Neural progenitor cell (in vitro differentiated cells): ENCODE results near the gene ASCC2. TPM values are rescaled to one million over a fixed set of nuclear protein-coding genes. Genes with fewer than 3 reads are reported as not detected.

Experiments used
- DNase-seq: peaks from one replicate; pipeline ENCODE4 v3.0.0-alpha.2; 2016; ENCODE audit warnings: low spot score
- H2AFZ ChIP-seq: fragments of 200-600 bp; sonication (generic); replicated peaks from 2 replicates; pipeline ENCODE4 v1.6.1; 2016; ENCODE audit warnings: antibody characterized with exemption
- H3F3A ChIP-seq: fragments of 200-600 bp; sonication (generic); 2 replicates; pipeline ENCODE4 v1.6.1; 2016; ENCODE audit warnings: antibody characterized with exemption, low read depth
- H3K27ac ChIP-seq: fragments of 200-600 bp; sonication (generic); 2 replicates; pipeline ENCODE4 v1.5.1; 2016; ENCODE audit warnings: mild to moderate bottlenecking
- H3K27me3 ChIP-seq: fragments of 200-600 bp; sonication (generic); 2 replicates; pipeline ENCODE4 v1.6.1; 2016; ENCODE audit warnings: mild to moderate bottlenecking, moderate library complexity
- H3K36me3 ChIP-seq: fragments of 200-600 bp; sonication (generic); 2 replicates; pipeline ENCODE4 v1.5.1; 2016
- H3K4me1 ChIP-seq: fragments of 200-600 bp; sonication (generic); 2 replicates; pipeline ENCODE4 v1.6.1; 2016; ENCODE audit warnings: mixed run types
- H3K4me2 ChIP-seq: fragments of 200-600 bp; sonication (generic); 2 replicates; pipeline ENCODE4 v1.6.1; 2016
- H3K4me3 ChIP-seq: fragments of 200-600 bp; sonication (generic); 2 replicates; pipeline ENCODE4 v1.5.1; 2016
- H3K79me2 ChIP-seq: fragments of 200-600 bp; sonication (generic); 2 replicates; pipeline ENCODE4 v1.6.1; 2016; ENCODE audit warnings: low read depth
- H3K9ac ChIP-seq: fragments of 200-600 bp; sonication (generic); 2 replicates; pipeline ENCODE4 v1.6.1; 2016
- H3K9me3 ChIP-seq: fragments of 200-600 bp; sonication (generic); 2 replicates; pipeline ENCODE4 v1.5.1; 2016; ENCODE audit warnings: low read depth
- H4K20me1 ChIP-seq: fragments of 200-600 bp; sonication (generic); 2 replicates; pipeline ENCODE4 v1.6.1; 2016; ENCODE audit warnings: low read depth
- H3K27ac Mint-ChIP-seq: 3 replicates; pipeline ENCODE4 v1.8.0; 2021; ENCODE audit warnings: mixed read lengths
- H3K27me3 Mint-ChIP-seq: 2 replicates; pipeline ENCODE4 v1.8.0; 2022; ENCODE audit warnings: low read depth, mild to moderate bottlenecking, inconsistent platforms, moderate library complexity, mixed read lengths; ENCODE audit not compliant: insufficient read depth
- H3K36me3 Mint-ChIP-seq: 3 replicates; pipeline ENCODE4 v1.8.0; 2021; ENCODE audit warnings: mixed read lengths
- H3K4me1 Mint-ChIP-seq: 3 replicates; pipeline ENCODE4 v1.8.0; 2021; ENCODE audit warnings: mixed read lengths
- H3K4me3 Mint-ChIP-seq: 3 replicates; pipeline ENCODE4 v1.8.0; 2021; ENCODE audit warnings: mild to moderate bottlenecking, moderate library complexity, mixed read lengths
- H3K9me3 Mint-ChIP-seq: 3 replicates; pipeline ENCODE4 v1.8.0; 2020; ENCODE audit warnings: mixed read lengths
- EZH2 ChIP-seq: fragments of 200-600 bp; sonication (generic); IDR thresholded peaks from 2 replicates; pipeline ENCODE4 v1.6.1; 2017; ENCODE audit warnings: antibody characterized with exemption, mild to moderate bottlenecking, moderate library complexity
- EZH2phosphoT487 ChIP-seq: fragments of 200-600 bp; sonication (generic); IDR thresholded peaks from 2 replicates; pipeline ENCODE4 v1.6.1; 2017; ENCODE audit warnings: antibody characterized with exemption
- total RNA-seq: library from RNA; depleted of rRNA; stranded (reverse); fragments of >200 nt; gene quantifications from 2 replicates; pipeline ENCODE4 v1.2.3, GENCODE V29; 2015; ENCODE audit warnings: low replicate concordance
- TF ChIP-seq, protein P1 (sequence below): fragments of 200-600 bp; sonication (generic); IDR thresholded peaks from 2 replicates; pipeline ENCODE4 v1.5.1; 2017; ENCODE audit warnings: antibody characterized with exemption, mild to moderate bottlenecking

The ASCC2 gene
- total RNA-seq, 1 donor from 2014 or later = 16.1 TPM

GRCh38 chr22:29824677-29825076 lies 13.4 kb downstream of the ASCC2 start:
- peaks cover 11% of the 10 kb centered on the region for H3K36me3 Mint-ChIP-seq
- H3K4me3 Mint-ChIP-seq = no peak overlapping the region
- no peak overlapping the region for H3K4me3 ChIP-seq
- no peaks in the 10 kb centered on the region for H3K9me3 ChIP-seq
- TF ChIP-seq, protein P1, sequence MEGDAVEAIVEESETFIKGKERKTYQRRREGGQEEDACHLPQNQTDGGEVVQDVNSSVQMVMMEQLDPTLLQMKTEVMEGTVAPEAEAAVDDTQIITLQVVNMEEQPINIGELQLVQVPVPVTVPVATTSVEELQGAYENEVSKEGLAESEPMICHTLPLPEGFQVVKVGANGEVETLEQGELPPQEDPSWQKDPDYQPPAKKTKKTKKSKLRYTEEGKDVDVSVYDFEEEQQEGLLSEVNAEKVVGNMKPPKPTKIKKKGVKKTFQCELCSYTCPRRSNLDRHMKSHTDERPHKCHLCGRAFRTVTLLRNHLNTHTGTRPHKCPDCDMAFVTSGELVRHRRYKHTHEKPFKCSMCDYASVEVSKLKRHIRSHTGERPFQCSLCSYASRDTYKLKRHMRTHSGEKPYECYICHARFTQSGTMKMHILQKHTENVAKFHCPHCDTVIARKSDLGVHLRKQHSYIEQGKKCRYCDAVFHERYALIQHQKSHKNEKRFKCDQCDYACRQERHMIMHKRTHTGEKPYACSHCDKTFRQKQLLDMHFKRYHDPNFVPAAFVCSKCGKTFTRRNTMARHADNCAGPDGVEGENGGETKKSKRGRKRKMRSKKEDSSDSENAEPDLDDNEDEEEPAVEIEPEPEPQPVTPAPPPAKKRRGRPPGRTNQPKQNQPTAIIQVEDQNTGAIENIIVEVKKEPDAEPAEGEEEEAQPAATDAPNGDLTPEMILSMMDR = no peak
- TF ChIP-seq EZH2 (no peak), EZH2phosphoT487 (no peak)
- peaks cover 2% of the 10 kb centered on the region for H3K27me3 Mint-ChIP-seq
- no peak for DNase-seq
- H3K9ac ChIP-seq = no peak overlapping the region
- no peak overlapping the region for H3K27ac ChIP-seq
- no peaks in the 10 kb centered on the region for H3K79me2 ChIP-seq
- no peaks in the 10 kb centered on the region for H3K4me1 ChIP-seq
- peaks cover 3% of the 10 kb centered on the region for H3K4me1 Mint-ChIP-seq
- no peak overlapping the region for H3K4me2 ChIP-seq
- H3F3A ChIP-seq = no peaks in the 10 kb centered on the region
- H2AFZ ChIP-seq = no peak overlapping the region
- H4K20me1 ChIP-seq = no peaks in the 10 kb centered on the region
- H3K27ac Mint-ChIP-seq = no peak overlapping the region
- H3K27me3 ChIP-seq = no peaks in the 10 kb centered on the region
- H3K36me3 ChIP-seq = no peaks in the 10 kb centered on the region
- H3K9me3 Mint-ChIP-seq = no peaks in the 10 kb centered on the region

DNA sequence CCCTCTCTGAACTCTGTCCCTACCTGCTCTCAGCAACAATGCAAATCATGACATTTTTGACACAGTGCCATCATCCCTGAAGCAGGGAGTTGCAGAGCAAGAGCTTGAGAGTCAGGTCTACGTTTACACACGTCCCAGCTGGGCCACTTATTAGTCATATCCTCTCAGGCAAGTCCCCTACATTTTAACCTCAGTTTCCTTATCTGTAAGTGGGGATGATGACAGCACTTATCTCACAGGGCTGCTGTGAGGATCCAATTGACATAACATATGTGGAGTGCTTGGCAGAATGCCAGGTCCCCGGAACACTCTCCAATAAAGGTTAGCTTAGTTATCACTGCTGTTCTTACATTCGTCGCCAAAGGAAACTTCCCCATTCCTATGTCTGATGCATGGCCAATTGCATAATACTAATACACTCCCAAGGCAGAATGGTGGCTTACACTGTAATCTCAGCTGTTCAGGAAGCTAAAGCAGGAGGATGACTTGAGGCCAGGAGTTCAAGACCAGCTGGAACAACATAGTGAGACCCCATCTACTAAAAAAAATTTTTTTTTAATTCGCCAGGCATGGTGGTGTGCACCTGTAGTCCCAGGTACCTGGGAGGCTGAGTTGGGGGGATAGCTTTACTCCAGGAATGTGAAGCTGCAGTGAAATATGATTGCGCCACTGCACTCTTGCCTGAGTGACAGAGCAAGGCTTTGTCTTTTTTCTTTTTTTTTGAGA lies 16.6 kb downstream of the ASCC2 start:
- no peak overlapping the region for H3K27ac ChIP-seq
- DNase-seq = no peak
- no peak overlapping the region for H3K4me2 ChIP-seq
- H3K79me2 ChIP-seq = no peaks in the 10 kb centered on the region
- H3K9me3 ChIP-seq = no peaks in the 10 kb centered on the region
- Mint-ChIP-seq H3K9me3 (no peaks in the 10 kb centered on the region), H3K36me3 (peaks cover 22% of the 10 kb centered on the region), H3K4me1 (no peaks in the 10 kb centered on the region), H3K27ac (no peak overlapping the region), H3K4me3 (no peak overlapping the region), H3K27me3 (peaks cover 4% of the 10 kb centered on the region)
- no peak overlapping the region for H3K9ac ChIP-seq
- TF ChIP-seq, protein P1 = no peak
- no peak for TF ChIP-seq EZH2phosphoT487
- no peak for TF ChIP-seq EZH2
- no peak overlapping the region for H3K4me3 ChIP-seq
- no peaks in the 10 kb centered on the region for H3K27me3 ChIP-seq
- no peaks in the 10 kb centered on the region for H4K20me1 ChIP-seq
- H3K4me1 ChIP-seq = no peaks in the 10 kb centered on the region
- H3K36me3 ChIP-seq = no peaks in the 10 kb centered on the region
- H2AFZ ChIP-seq = no peak overlapping the region
- no peaks in the 10 kb centered on the region for H3F3A ChIP-seq

DNA sequence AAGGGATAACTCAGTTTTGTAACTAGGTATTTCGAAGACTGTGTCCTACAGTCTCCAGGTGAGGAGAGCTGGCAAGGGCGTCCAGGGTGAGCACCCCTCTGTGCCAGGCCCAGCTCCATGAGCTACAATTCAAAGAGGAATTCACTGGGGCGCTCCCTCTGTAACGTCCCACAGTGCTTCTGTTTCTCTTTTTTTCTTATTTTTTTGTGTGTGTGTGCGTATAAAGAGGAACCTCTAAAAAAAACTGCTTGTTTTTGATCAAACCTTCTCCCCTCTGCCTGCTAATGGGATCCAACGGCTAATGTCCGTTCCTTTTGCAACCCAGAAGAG lies 17.1 kb downstream of the ASCC2 start:
- H3K4me3 Mint-ChIP-seq = no peak overlapping the region
- H3K79me2 ChIP-seq = no peaks in the 10 kb centered on the region
- no peaks in the 10 kb centered on the region for H3F3A ChIP-seq
- peaks cover 3% of the 10 kb centered on the region for H3K4me1 ChIP-seq
- no peaks in the 10 kb centered on the region for H4K20me1 ChIP-seq
- H3K27ac ChIP-seq = no peak overlapping the region
- no peak overlapping the region for H3K4me2 ChIP-seq
- no peak overlapping the region for H2AFZ ChIP-seq
- TF ChIP-seq EZH2phosphoT487 = no peak
- TF ChIP-seq EZH2 = no peak
- TF ChIP-seq, protein P1 = no peak
- no peak for DNase-seq
- H3K4me3 ChIP-seq = no peak overlapping the region
- H3K9me3 Mint-ChIP-seq = no peaks in the 10 kb centered on the region
- no peak overlapping the region for H3K9ac ChIP-seq
- H3K36me3 ChIP-seq = no peaks in the 10 kb centered on the region
- no peaks in the 10 kb centered on the region for H3K27me3 ChIP-seq
- peaks cover 23% of the 10 kb centered on the region for H3K36me3 Mint-ChIP-seq
- no peaks in the 10 kb centered on the region for H3K9me3 ChIP-seq
- H3K27ac Mint-ChIP-seq = no peak overlapping the region
- H3K27me3 Mint-ChIP-seq = peaks cover 4% of the 10 kb centered on the region
- H3K4me1 Mint-ChIP-seq = no peaks in the 10 kb centered on the region
